ENCODE measurements around the gene GPX6.
A peak's percentile ranks its signal among the peaks of the same experiment; 100 is the strongest.
"Not testable (repeated sequence)": the region's sequence is repeated elsewhere in the genome, so short reads cannot be mapped to it uniquely, and the experiment has no call there.

Gene GPX6, protein sequence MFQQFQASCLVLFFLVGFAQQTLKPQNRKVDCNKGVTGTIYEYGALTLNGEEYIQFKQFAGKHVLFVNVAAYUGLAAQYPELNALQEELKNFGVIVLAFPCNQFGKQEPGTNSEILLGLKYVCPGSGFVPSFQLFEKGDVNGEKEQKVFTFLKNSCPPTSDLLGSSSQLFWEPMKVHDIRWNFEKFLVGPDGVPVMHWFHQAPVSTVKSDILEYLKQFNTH

DNA sequence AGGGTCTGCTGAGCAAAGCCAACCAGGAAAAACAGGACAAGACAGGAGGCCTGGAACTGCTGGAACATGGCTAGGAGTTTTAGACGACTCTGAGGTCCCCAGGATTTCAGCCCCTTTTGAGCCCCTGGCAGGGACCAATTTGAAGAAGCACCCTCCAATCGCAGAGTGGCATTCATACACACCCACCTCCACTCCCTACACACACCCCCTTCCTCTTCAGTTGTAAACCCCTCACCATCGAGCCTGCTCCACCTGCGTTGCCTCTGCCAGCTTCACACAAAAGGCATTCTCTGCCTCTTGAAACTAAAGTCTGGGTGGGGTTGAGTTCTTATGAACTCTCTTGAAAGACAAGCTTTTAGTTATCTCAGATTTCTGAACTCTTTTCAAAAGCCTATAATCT is at the start of gene GPX6:
Gene GPX6 (minus strand): TSS at position 118 of the 400 bp plus-strand sequence. CDS start 50 bp downstream, at position 68.
- no peak for DNase-seq (ENCODE audit: low spot score)

DNA sequence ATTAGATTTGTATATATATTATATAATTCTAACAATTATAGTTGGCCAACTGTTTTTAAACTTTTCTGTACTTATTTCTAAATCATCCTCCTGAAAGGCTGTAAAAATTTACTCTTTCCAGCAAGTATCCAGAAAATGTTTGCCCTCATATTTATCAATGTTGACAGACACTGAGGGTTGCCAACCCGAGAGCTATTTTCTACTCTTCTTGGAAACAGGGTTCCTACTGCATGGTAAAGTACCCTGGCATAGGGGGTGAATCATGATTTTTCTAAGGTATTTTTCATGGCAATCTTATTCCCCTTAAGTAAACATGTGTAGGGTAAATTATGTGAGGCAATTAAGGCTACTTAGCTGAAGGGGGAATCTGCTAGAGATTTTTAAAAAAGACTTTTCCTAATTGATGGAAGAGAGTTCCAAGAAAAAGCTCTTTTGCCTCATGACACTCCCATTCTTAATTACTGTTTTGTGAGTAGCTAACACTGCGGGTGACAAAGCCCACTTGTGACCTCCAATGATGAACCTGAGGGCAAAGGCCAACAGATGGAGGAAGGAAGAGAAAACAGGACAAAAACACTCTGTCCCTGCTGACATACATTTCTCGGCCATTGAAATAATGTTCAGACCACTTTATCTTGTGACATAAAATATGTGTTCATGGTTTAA is 48.0 kb upstream of the GPX6 start:
- DNase-seq (ENCODE audit: low spot score) = no peak

DNA sequence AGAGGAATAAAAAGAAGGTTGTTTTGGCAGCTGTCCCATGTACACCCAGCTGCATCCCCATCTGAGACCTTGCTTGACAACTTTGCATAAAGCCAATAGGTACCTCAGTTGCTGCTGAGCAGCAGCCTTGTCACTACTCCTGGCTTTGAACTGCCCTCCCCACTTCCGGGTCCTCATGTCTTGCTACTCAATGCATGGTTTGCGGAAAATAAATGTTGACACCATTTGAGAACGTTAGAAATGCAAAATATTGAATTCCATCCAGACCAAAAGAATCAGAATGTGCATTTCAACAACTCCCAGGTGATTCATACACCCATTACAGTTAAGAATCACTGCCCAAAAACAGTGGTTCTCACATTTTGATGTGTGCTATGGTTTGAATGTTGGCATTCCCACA is 43.0 kb upstream of the GPX6 start:
- DNase-seq (ENCODE audit: low spot score) = no peak

DNA sequence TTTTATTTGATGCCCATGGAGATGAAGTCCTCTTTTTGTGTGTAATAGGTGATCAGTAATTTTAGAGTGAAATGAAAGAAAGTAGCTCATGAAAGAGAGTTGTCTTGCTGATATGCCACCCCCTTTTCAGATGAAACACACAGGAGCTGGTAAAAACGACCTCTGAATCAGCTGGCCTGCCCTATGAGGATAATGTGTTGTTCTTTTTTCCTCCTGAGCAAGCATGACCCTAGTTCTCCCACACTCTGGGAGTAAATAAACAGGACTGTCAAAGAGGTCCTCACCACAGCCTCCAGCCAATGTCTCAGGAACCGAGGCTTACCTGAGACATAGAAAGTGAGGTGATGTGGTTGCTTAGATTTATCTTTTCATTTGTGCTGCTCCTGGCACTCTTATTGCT is 39.5 kb upstream of the GPX6 start:
- no peak for DNase-seq (ENCODE audit: low spot score)

DNA sequence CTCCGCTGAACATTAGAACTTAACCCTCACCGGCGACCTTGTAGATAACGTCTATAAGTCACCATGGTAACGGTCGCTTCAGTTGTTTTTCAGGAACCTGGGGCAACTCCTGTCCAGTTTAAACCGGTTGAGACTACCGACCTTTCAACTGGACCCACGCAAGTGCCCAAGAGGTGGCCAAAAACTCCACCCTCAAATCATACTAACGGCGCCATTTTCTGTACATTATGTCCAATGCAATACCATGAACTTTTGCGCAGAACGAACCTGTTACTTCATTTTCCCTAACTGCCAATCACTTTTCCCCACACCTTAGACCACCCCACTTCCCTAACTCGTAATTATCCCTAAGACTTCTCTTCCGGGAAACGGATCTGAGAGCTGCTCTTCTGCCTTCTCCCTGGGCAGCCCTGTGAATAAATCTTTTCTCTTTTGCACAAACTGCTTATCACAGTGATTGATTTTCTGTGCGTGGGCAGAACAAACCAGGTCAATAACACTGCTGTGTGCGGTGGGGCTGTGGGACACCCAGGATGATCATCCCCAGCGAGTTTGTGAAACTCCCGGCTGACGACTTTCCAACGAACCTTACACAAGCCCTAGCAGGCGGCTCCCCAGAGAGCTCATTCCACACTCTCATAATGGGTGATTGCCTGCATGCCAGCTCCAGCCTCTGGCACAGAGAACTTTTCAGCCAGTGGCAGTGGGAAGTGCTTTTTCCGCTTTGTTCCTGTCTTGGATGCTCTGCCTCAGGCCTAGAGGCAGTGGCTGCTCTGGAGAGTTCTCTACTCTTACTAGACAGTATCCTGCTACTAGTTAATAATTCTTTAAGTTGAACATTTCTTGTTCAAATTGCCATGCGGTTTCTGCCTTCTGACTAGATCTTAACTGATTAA is 38.6 kb upstream of the GPX6 start:
- DNase-seq (ENCODE audit: low spot score) = no peak

DNA sequence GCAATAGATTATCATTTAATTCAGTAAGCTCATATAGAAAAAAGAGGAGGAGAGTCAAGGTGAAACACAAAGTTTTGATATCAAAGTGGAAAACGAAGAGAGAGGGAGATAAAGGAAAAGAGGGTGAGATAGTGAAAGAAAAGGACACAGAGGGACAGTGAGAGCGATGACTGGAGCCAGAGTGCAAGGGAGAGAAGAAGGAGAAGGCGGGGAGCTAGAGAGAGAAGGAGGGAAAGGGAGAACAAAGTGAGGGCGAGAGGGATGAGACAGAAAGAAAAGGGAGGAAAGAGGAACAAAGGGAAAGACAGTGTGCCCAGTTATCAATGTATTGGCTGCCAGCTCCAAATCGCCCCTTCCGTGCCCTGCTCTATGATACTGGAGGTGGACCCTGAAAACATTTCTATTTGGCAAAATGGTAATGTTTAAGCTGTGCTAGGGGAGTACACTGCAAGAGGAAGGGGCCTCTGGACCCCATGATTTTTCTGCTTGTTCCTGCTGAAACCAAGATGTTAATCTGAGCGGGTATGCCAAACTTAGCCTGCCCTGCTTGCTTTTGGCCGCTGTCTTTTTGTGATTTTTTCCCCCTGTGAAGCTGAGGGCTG is 37.9 kb upstream of the GPX6 start:
- DNase-seq (ENCODE audit: low spot score) = no peak

DNA sequence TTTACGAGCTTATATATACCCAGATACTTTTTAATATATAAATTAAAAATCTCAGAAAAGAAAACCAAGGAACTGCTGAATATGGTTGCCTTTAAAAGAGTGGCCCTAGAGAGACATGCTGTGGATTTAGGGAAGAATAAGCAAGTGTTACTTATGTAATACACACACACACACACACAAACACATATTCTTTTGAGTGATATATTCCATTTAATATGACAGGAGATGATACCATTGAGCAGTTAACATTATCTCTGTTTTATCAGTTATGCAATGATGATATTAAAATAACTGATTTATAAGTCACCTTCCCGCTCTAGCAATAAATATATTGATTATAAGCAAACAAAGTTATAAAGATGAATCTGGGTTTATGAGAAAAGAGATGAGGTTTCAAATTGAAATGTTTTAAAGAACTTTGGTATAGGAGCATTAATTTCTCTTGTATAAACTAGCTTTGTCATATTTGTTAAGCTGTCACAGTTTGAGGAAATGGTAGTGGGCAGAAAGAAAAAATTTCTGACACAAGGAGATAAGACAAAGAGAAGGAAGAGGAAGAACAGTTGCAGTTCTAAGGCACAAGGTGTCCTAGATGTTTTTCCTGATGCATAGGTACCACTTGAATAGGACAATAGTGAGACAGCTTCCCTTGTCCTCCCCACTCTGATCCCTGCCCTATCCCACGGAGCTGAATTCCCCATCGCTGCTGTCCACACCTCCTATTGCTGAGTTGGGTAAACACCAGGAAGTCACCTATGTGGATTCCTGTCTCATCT is 36.5 kb upstream of the GPX6 start:
- no peak for DNase-seq (ENCODE audit: low spot score)

DNA sequence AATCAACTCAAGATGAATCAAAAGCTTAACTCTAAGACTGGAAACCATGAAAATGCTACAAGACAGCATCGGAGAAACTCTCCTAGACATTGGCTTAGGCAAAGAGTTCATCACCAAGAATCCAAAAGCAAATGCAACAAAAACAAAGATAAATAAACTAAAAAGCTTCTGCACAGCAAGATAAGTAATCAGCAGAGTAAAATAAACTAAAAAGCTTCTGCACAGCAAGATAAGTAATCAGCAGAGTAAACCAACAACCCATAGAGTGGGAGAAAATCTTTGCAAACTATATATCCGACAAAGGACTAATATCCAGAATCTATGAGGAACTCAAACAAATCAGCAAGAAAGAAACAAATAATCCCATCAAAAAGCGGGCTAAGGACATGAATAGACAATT is 31.4 kb upstream of the GPX6 start:
- not testable (repeated sequence) for DNase-seq (ENCODE audit: low spot score)

DNA sequence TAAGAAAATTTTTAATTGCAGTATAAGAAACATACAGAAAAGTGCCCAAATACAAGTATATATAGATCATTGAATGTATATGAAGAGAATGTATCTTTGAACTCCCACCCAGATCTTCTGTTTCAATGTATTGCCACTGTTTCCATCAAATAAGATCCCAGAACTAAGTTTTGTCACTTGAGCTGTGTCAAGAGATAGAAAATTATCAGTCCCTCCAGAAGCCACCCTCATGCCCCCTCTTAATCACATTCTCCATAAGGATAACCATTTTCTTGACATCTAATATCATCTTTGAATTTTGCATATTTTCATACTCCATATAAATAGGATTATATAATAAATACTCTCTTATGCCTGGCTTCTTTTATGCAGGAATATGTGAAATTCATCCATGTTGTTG is 30.4 kb upstream of the GPX6 start:
- no peak for DNase-seq (ENCODE audit: low spot score)

DNA sequence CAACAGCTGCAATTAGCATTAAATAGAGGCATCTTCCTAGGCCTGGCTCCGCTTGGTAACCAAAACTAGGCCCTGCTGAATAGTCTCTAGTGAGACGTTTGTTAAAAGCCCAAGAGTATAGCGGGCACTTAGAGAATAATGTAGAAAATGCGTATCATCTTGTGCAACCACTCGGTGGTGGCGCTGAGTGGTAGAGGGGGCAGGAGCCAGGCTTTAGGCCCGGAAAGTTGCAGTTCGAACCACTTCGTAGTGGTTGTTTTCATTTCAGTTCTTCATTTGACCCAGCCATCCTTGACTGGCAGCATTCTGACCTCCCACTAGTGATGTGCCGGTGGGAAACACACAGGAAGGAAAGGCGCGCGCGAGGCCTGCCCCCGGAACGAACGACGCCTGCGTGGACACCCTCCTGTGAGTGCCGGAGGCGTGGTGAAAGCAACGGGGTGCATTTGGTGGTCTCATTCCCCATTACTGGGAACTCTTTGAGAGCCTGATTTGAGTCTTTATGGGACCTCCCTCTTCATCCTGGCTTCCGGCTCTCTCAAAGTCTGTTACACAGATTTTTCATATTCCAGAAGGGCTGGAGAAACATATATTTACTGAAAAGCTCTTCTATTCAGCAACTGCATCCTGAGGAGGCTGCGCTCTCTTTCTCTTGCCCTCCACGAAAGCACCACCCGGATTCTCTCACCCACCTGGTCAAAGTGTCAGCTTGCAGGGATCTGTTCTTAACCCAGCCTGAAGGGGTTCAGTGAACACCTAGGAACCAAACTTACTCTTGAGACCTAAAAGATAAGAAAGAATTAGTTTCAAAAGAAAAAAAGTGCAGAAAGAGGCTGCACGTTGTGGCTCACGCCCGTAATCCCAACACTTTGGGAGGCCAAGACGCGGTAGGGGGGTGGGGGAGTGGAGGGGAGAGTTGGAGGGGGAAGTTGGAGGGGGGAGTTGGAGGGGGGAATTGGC is 28.3 kb upstream of the GPX6 start:
- DNase-seq (ENCODE audit: low spot score) = peak; percentile 18

DNA sequence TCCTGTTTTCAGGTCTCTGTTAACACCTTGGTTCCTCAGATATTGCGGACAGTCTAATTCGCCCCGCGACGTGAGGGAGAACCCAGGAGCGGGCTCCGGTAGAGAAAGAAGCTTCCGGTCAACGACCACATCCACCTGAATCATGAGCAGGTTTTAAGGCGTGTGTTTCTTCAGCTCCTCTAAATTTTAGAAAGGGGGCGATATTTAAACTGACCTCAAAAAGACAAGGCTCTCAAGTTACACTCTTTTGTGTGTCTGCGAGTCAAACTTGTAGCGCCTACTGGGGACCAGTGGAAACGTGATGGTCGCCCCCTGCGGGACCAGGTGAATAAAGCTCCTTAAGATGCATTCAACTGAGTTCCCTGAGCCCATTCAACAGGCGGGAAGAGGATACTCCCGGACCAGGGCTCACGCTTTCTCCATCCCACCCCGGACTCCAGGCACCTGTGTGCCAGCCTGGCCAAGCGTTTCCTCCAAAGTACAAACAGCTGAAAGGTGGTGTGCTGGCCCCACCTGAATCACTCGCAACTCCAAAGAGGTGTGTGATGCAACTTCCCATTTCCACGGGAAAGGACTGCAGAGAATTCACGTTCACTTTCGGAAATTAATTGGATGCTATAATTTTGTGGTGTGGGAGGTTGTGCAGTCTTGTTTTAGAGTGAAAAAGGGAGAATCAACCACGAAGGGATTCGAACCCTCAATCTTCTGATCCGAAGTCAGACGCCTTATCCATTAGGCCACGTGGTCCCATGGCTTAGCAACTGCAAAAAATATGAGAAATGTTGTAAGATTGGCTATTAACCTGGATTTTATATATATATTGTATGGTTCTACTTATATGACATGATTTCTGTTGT is 27.1 kb upstream of the GPX6 start:
- peak; percentile 50 for DNase-seq (ENCODE audit: low spot score)

DNA sequence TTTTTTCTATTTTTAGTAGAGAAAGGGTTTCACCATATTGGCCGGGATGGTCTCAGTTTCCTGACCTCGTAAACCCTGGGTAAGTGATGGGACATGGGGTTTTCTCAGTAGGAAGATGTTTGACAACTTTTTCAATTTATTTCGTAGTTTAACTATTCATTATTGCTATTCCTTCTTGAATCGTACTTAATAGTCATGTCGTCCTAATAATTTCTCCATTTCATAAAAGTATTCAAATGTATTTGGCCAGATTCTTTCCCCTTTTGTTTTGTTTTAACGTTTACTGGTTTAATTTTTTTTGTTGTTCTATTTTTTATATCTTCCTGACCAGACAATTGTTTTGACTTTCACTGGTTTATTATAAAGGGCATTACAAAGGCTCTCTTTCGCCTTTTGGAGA is 26.4 kb upstream of the GPX6 start:
- DNase-seq (ENCODE audit: low spot score) = no peak

DNA sequence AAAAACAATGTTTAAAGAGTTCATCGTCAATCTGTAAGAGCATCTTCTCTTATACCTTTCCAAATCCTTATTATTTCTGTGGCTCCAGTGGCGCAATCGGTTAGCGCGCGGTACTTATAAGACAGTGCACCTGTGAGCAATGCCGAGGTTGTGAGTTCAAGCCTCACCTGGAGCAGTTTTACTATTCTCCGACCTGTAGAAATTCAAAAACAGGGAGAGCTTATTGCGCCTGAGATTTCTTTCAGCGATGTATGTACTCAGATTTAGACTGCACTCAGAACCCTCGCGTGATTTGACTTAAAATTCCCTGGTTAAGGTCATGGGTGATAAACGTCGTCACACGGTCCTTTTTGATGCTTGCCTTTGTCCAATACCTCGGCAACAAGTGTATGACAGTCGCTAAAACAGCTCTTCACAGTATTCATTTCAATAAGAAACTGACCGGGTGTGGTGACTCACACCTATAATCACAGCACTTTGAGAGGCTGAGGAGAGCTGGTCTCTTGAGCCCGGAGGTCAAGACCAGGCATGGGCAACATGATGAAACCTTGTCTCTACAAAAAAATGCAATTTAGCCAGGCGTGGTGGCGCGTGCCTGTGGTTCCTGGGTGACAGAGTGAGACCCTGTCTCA is 22.0 kb upstream of the GPX6 start:
- peak; percentile 13 for DNase-seq (ENCODE audit: low spot score)

DNA sequence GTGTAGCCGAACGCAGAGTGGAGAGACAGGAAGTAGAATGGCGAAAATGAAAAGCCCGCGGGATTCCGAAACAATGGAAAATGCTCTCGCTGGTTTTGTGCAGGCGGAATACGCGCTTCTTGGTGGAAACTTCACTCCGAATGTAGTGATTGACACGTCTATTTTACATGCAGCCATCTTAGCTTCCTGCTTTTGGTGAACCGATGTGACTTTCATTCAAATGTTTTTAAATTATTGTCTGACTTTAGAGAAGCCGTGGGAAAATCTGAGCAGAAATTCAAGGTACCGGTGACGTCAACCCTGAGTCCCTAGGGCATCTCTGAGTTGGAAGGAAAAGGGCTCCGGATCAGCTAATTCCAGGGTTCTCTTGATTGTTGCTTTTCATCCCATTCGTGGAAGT is 21.5 kb upstream of the GPX6 start:
- no peak for DNase-seq (ENCODE audit: low spot score)

DNA sequence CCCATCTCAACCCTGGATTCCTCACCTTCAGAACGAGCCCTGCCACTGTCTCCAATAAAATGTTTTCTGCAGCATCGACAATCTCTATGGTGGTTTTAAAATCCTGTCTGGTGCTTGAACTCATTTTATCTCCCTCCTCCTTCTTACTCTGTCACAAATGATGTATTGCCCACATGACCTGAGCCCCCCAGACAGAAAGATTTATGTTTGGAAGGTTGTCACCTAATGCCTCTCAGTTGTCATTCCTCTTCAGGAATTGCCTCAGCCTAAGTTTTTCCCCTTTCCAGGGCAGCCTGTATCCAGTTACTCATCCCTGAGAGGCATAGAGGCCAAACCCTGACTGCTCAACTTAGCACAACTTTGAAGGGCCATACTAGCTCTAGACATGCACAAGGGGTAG is 19.3 kb upstream of the GPX6 start:
- DNase-seq (ENCODE audit: low spot score) = no peak

DNA sequence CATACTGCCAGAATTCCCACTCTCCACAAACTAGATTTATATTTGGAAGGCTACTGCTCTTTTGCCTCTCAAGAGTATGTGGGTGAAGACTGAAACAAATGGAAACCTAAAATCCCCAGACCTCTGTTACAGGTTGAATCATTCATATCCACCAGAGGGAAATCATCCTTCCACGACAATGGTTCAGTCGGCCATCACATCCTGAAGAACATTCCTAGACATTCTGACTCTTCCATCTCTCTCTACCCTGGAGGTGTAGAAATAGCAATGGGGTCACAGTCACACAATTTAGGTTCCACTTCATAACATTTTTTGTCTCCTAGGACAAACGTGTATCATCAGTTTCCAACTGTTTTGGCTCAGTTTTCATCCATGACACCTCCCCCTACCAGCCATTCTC is 18.7 kb upstream of the GPX6 start:
- DNase-seq (ENCODE audit: low spot score) = no peak

DNA sequence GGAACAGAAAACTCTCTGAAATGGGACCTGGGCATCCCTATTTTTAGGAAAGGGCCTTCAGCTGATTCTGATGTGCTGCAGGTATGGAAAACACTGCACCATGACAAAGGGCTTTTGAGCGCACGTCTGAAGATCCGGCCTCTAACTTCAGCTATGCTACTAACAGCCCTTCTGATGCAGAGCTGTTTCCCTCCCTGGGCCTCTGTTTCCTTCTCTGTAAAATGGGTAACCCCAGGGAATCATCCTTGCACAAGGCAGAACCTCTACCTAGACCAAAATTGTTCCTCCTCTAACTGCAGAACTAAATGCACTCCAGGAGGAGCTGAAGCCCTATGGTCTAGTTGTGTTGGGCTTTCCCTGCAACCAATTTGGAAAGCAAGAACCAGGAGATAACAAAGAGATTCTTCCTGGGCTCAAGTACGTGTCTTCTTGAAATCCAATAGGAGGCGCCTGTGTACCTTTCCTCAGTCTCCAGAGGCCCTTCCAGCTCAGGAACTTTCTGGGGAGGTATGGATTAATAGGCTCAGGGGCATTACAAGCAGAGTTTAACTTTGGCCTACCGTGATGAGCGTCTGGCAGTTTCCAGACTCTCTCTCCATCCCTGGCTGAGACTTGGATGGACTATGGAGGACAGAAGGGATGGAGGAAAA is 16.0 kb upstream of the GPX6 start:
- no peak for DNase-seq (ENCODE audit: low spot score)

DNA sequence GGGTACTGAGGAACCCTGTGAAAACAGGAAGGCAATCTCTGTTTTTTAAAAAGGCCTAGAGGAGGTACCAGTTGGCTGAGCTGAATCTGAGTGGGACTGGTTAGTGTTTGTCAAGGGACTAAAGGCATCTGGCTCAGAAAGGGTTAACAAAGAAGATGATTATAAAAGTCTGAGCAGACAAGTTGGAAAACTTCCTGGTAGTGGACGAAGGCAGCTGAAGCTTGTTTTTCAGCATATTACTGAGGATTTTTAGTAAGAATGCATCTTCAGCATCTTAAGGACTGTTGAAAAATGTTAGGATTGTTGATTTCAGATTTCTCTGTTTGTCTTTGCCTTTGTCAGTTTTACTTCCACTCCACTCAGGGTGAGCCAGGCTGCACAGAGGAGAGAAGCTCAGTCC is 15.2 kb upstream of the GPX6 start:
- DNase-seq (ENCODE audit: low spot score) = no peak

Data from CD4-positive, alpha-beta T cell treated with Interleukin-6 at 100 ng/mL for 8 hours (primary cell).